SHP77 treated with DMSO at 0.1 percent for 48 hours (cell line): Measurements from ENCODE around the gene PTPRT.

Experiments
- DNase-seq: peaks from one replicate; lab custom pipeline; 2025; lab: John Stamatoyannopoulos, UW

PTPRT gene

DNA sequence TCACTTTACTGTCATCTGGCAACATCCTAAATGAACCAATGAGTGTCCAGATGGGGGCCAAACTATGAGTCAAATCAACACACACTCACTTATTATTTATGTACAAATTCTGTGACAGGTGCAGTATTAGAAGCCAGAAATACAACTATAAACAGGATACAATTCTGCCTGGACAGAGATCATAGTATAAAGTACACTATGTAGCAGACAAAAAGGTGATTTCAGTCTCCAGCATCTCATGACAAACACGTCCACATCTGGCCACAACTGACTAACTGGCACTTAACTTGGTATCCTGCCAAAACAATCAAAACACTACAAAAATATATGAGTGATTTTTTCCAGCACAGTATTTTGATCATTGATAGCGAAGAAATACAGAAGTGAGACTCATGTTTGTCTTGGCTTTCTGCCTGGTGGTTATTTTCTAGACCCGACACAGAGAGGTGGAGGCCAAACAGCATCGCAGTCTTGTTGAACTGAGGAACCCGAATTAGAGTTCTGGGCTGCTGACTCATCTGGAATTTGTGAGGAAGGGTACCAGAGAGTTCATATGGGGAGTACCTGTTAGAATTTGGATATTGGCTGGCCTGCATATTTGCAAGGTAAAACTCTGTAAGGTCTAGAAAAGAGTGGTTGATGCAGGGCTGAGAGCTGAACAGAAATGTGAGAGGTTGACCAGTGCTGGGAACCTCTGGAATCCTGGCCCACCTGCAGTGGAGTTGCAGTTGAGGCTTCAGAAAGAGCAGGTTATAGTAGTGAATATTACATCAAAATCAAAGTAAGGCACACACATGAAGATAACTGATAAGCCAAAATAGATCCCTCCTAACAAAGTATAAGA lies 475.2 kb downstream of the PTPRT start:
- DNase-seq = no peak

DNA sequence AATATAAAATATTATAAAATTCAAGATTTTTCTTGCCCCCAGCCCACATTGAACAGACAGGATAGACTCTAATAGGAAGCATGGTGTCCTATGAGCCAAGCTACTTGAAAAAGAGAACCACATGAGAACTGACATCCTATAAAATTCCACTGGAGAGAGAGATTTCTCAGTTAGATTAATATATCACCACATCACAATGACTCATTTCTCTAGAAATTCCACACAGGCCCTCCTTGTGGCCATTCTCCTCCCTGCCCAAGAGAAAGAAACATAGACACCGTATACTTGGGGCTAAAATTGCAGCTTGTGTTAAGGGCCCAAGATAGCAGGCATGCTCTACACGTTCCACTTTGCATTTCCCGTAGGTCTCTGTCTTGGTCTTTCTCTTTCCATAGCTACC lies 481.4 kb downstream of the PTPRT start:
- DNase-seq = no peak

DNA sequence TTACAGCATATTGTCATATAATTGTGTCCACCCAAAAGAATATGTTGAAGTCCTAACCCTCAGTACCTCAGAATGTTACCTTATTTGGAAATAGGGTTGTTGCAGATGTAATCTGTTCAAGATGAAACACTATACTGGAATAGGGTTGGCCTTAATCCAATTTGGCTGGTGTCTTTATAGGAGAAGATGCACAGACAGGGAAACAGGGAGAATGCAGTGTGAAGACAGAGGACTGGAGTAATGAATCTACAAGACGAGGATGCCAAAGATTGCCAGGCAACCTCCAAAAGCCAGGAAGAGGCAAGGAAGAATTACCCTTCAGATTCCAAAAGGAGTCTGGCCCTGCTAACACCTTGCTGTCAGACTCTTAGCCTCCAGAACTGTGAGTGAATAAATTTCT lies 482.9 kb downstream of the PTPRT start:
- no peak for DNase-seq

DNA sequence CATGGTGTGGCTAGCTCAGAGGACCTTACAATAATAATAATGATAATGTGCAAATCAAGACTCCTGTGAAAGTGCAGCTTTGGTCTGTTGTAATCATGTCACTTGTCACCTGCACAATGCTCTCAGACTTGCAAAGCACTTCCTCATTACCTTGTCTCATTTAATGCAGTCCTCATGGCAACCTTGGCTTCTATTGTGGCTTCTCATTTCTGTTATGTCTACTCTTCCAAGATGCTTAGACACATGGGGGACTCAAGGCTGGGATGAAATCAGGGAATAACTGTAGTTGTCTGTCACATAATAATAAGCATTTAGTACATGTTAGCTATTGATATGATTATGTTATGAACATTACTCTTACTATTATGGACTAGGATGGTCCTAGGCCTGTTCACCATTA lies 484.2 kb downstream of the PTPRT start:
- no peak for DNase-seq

DNA sequence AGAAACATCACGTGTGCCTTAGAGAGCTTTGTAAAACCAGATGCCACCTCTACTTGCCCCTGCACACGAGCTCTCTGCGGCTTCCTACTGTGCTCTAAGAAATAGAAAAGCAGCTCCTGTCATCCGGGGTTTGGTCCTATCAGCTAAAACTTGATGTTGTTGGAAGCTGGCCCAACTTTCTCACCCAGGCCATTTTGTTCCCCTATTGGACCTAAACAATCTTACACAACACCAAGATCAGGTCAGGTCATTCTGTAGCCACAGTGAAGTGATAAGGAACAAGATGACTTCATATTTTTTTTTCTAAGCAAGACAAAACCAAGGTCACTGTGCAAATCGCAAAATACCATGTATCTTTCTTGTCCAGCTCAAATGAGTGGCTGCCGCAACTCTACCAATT lies 486.0 kb downstream of the PTPRT start:
- no peak for DNase-seq

DNA sequence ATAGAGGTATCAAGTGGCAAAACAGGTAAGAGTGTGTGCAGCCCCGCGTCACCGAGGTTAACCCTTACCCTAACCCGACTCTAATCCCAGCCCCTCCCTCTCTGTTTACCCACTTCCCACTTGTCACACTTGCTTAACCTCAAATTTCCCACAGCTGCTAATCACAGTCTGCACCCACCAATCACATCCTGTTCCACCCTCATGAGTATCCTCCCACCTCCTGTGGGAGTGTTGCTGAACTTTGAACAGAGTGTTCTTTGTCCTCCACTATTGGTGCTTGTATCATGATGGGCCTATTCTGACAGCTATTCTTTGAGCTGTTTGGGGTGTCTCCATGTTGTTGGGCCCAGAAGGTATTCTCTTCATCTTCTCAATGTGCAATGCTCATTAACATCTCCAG lies 487.8 kb downstream of the PTPRT start:
- DNase-seq = no peak

DNA sequence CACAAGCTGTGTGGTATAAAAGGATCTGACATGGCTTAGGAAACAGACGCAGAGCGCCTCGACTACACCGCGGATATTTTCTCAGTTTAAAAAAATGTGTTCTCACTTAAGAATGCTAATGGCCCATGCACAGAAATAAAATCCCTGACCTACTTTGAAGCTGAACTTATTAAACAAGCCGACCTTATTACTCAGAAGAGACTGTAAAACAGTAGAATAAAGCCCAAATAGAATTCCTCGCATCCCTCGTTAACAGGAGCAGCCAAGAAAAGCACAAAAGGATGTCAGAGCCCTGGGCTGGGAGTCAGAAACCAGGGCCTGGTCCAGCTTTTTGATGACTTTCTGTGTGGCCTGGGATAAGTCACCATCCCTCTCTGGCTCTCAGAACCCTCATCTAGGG lies 489.3 kb downstream of the PTPRT start:
- DNase-seq = no peak

DNA sequence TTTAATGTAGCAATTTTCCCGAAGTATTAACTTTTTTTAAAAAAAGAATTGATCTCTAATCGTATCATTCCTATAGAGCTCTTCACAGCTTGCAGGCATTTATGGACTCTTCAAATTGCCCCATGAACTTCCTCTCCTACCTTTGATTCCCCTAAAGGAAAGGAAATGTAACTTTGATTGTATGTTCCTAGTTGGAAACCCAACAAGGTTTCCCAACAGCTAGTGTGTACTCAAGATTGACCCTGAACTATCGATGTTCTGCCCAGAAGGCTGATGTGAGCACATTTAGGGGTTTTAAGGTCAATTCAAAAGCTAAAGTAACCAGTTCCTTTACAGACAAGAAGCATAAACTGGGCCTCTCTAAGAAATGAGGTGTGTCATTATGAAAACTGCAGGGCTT lies 491.7 kb downstream of the PTPRT start:
- no peak for DNase-seq

DNA sequence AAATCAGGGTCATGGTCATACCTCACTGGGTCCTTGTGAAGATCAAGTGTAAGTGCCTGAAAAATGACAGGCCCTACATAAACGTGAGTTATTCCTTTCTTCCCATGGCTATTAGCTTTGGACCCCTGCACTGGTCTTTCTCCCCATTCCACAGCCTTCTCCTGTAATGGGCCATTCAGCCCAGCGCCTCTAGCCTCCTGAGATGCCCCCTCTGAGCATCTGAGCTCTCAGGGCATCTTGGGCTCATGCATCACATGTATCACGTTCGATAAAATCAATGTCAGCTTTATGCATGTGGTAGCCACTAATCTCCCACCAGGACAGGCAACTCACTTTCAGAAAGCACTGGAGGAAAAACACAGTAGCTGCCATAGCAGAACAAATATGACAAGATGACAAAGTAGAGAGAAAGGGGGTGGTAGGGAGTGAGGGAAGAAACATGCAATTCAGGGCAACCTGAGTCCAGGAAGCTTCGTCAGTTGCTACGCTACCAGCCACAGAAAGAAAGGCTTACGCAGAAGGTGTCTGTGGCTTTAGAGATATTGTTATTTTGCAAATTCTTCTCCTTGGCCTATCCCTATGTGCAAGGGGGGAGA lies 498.8 kb downstream of the PTPRT start:
- DNase-seq = no peak

DNA sequence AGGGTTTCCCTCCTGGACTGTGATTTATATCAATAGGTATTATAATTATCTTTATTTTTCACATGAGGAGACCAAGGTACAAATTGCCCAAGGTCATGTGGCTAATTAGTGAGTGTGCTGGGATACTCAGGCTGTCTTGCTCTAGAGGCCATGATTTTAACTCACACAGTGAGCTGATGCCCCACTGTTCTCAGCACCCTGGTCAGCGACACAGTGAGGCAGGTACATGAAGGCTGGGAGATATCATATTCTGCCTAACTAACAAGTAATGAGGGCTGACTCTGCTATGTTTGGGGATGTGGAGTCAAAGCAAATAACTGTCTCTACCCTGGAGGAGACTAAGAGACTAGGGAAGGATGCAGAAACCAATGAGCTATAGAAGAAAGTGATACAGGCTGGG lies 501.1 kb downstream of the PTPRT start:
- DNase-seq = no peak

DNA sequence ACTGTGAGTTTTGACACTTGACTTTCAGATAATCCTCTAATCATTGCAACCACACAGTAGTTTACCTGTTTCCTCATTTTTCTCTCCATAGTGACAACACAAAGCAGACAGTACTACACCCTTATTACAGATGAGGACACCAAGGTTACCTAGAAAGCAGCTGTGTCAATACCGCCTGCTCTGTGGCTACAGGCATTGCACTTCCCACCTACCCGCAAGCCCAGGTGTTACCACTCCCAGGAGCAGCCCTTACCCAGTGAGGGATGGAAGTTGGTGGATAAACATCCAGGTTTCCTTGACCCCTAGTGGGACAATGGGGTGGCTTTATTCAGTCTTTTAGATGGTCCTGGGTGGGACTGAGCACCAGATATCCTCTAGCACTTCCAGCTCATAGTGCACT lies 503.6 kb downstream of the PTPRT start:
- no peak for DNase-seq

DNA sequence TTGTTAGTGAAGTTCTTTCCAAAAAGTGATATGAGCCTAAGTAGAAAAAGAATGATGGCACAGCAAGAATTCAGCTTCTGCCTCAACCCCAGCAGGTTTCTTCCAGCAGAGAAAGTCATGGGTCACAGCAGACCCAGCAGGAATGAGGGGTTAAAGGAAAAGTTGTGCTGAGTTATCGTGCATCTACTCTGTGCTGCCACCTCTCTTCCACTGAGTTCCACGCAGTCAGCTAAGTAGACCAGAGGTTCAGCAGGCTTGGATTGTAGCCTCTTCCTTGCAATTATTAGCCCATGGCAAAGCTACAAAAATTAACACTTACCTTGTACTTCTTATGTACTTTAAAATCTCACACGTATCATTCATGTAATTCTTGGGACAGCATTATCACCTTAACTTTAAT lies 510.8 kb downstream of the PTPRT start:
- no peak for DNase-seq

DNA sequence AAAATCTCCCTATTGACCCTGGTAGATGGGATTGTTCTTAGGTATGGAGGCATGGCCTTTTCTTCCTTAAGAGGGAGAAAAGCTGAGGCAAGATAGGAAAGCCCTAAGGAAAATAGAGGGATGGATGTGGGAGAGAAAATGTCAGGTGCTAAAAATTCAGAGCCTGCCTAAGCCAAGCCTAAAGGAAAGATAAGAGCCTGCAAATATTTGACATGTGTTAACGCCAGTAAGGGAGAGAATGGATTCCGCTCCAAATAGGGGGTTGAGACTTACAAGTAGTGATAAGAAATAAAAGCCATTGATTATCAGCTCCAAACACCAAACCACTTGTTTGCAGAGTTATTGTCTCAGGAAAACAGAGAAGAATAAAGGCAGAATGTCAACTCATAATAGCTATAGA lies 533.6 kb downstream of the PTPRT start:
- DNase-seq = no peak

DNA sequence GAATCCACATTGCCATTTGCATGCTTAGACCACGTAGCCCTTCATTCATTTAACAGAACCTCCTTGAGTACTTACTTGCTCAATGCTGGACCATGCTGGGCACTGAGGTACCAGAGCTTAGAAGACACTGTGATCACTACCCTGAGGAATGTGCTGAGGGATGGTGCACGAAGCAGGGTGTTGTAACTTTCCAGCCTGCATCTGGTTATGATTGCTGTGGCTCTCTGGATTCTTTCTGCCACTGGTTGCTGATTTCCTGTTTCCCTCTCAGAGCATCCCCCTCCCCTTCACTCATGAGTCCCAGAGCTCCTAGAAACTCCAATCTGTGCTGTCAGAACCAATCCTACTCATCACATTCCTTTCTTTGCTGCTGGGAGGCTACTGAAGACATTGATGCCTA lies 537.4 kb downstream of the PTPRT start:
- DNase-seq = no peak

DNA sequence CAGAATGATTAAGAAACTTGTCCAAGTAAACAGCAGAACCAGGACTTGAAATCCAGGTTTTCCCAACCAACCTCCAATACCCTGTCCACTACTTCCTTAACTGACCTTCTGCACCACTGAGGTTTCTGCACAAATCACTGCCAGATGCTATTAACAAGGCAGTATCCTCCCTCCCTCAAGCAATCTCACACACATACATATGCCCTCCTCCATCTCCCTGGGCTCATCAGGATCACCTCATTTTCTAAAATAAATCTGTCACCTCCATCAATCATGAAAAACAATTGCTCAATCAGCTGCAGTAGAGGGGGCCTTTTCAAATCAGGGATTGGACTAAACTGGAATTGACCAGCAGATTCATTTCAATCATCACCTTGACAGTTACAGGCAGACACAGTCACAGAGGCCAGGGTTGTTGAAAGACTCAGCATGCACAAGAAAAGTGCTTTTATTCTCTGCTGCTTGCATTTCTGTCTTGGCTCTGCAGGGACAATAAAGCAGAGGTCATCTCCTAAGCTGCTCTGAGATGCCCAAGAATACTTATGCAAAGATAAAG lies 539.4 kb downstream of the PTPRT start:
- DNase-seq = no peak

DNA sequence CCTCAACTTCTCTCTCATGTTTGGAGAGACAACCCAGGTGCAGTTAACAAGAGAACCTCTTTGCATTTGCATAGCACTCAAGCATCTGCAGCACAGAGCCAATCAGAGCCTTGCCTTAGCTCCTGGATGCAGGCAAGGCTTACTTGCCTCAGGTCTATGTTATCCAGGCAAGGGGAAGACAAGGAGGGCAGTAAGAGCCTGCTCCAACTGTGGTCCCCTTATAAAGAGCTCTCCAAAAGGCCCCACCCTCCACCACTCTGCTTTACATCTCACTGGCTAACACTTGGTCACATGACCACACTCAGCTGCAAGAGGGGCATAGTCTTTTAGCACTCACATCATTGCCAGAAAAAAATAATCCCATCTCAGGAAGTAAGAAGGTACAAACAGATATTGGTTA lies 540.0 kb downstream of the PTPRT start:
- DNase-seq = no peak

DNA sequence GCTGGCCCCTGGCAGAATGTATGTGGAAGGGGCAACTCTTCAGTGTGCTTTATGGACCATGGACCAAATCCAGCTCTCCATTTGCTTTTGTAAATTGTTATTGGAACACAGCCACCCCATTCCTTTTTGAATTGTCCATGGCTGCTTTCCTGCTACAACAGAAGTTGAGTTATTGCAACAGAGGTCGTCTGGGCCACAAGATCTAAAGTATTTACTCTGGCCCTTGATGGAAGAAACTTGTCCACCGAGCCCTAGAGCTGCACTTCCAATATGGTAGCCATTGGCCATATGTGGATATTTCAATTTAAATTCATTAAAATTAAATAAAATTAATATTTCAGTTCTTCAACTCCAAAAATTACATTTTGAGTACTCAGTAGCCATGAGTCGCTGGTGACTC lies 543.5 kb downstream of the PTPRT start:
- DNase-seq = no peak

DNA sequence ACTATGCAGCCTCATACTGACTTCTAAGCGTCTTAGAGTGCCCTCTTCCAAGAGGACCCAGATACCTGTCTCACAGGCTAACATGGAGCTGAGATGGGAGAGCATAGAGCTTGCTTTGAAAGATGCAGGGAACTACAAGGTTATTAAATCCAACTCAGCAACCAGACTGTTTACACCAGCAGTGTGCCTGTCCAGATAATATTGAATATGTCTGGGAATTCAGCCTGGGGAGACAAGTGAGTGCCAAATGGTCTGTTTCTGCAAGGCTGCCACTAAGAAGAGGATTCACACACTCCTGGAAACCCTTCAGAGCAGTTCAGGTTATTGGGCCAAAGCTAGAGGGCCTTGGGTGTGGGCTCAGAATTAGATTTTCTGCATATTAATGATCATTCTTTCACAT lies 547.8 kb downstream of the PTPRT start:
- DNase-seq = no peak

DNA sequence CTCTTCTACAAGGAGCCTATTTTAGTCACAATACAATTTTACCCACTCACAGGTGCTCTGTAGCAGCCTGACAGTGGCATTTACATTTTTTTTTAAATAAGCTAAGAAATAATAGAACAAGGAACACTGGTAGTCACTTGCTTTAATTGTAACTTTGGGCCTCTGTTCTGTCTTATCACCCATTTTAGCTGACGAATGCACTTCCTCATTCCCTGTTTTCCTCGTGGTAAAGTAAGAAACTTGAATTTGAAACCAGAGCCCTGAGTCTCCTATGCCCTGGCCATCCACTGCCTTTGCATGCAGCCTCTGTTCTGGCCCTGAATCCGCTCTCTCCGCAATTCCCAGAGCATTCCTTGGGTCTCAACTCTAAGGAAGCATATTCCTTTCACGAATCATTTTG lies 550.6 kb downstream of the PTPRT start:
- no peak for DNase-seq

DNA sequence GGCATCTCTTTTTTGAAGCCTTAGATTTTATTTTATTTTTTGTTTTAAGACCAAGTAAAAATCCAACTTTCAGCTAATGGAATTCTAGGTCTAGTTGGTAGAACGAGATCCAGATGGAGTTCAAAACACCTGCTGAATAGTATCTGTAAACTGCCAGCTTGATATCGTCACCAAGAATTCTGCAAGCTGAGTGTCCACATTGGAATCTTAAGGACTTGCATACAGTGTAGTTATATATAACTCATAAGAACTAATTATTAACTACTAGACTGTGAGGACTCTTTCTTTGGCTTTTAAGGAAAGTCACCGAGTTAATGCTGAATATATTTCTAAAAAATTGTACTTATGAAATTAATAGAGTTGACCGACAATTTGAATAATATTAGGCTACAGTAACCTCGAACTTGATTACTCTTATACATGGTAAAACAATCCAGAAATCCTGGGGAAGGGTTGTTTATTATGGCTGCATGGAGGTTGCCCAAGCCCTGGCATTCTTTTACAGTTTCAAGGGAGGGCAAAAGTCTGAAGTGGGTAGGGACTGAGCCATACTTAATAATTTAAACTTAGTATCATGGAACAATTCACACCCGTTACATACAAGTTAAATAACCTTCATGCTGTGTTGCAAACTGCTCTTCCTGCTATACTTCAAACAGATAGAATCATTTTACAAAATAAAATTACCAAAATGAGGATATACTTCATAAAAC lies 553.9 kb downstream of the PTPRT start:
- no peak for DNase-seq

DNA sequence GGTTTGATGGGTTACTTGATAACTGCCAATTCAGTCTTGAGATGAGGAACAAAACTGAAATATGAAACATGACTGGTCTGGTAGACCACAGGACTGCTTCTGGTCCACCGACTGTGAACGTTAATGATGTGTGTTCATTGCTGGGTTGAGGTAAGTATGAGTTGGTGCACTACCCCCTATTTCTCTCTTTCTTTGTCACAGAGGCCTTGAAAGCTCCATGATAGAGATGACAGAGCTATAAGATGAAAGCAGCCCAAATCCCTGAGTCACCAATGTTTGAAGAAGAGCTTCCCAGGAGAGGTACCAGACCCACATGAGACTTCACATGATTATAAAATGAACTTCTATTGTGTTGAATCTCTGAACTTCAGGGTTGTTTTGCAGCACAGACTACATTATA lies 555.5 kb downstream of the PTPRT start:
- DNase-seq = no peak

DNA sequence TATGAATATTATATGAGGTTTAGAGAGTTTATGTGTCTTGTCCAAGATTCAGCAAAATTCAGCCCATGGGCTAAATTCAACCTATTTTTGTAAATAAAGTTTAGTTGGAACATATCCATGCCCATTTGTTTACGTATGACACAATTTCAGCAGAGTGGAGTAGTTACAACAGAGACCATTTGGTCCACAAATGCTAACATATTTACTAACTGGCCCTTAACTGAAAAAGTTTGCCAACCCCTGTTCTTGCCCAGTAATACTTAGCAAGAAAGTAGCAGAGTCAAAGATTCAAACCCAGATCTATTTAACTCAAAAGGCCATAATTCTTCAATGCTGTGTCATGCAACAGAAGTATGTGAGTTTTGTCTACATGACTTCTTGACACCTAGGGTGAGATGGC lies 561.0 kb downstream of the PTPRT start:
- no peak for DNase-seq

DNA sequence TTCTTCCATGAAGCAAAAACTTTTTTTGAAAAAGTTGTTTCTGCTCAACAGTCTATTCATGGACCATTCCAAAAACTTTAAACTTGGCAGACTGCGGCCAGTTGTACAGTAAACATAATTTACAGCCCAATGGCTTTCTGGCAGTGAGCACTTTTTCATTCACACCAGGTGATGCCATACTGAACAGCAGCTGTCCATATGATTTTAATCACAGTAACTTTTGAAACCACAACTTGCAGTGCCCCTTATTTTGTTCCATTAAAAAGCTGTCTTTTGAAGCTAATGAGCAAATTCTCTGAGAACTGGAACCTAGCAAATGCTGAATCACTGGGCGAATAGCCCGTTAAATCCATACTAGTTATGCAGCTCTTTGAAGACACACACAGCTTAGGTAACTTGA lies 576.6 kb downstream of the PTPRT start:
- DNase-seq = no peak
